Amniotic epithelial cell (primary cell): ENCODE measurements around the gene DDX56.

Experiments used
- DNase-seq: peaks from one replicate; pipeline ENCODE4 v3.0.0-alpha.2; 2010; ENCODE audit warnings: low read depth

The DDX56 gene

DNA sequence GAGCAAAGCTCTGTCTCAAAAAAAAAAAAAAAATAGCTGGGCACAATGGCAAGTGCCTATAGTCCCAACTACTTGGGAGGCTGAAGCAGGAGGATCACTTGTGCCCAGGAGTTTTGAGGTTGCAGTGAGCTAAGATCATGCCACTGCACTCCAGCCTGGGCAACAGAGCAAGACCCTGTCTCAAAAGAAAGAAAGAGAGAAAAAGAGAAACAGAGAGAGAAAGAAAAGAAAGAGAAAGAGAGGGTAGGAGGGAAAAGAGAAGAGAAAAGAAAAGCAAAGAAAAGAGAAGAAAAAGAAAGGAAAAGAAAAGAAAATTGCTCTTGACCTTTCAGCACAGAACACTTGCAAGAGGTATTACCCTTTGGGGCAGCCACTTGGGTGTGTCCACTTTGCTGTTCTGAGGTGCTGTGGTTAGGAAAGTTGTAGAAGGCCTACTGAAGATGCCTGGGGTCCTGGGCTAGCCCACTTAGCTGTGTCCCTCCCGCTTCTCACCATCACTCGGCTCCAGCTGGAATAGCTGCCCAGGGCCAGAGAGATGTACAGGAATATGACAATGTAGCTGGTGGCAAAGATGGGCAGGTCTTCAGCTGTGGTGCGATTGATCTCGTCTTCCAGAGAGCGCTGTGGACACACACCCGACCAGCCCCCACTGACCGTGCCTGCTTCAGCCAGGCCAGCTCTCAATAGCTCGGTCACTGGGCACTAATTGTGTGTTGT, 38.2 kb downstream of the DDX56 start:
- no peak for DNase-seq

DNA sequence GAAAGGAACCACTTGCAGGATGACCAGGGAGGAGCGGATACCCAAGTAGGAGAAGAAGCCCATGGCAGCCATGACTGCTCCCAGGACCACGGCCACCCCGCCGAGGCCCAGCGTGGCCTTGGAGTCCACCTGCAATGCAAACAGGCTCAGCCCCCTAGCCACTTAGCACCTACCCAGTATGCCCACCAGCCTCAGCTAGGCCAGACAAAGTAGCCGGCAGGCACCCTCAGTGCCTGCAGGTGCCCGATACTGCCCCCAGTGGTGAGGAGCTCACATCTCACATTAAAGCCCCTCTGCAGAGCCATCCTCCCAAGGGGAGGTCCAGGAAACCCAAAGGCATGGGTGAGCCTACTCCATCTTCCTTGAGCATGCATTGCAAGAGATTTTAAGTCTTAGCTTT, 39.2 kb downstream of the DDX56 start:
- peak; percentile 23 for DNase-seq

- DNase-seq = no peak
Observed at GRCh38 chr7:44534087-44534486, 39.6 kb downstream of the DDX56 start.

- DNase-seq = no peak
Observed at GRCh38 chr7:44533301-44534055, 40.2 kb downstream of the DDX56 start.

- no peak for DNase-seq
Observed at GRCh38 chr7:44531421-44532380, 42.0 kb downstream of the DDX56 start.

DNA sequence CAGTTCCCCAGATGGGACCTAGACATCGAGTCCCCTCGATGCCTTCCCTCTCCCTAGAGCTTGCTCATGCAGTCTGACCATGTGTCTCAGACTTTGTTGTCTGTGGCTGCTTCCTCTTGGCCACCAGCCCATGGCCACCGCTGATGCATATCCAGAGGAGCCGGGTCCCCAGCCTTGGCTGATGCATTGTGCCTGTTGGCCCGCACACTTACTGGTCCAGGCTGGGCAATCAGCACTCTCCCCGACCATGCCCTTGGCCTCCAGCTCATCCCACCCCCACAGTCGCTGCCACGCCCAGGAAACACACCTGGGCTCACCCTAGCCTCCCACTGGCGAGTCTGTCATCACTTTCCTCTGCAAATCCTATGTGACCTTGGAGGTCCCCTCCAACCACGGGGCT, 42.7 kb downstream of the DDX56 start:
- DNase-seq = no peak

DNA sequence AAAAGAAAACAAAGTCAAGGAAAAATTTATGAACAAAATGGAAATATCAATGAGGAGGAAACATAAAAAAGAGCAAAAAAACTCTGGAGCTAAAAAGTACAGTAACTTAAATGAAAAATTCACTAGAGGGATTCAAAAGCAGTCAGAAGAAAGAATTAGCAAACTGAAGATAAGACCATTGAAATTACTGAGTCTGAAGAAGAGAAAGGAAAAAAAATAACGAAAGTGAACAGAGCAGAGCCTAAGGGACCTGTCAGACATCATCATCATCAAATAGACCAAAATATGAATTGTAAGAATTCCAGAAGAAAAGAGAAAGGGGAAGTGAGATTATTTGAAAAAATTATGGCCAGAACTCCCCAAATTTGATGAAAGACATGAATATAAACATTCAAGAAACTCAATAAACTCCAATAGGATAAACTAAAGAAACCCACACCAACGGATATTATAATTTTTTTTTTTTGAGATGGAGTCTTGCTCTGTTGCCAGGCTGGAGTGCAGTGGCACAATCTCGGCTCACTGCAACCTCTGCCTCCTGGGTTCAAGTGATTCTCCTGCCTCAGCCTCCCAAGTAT, 48.8 kb downstream of the DDX56 start:
- no peak for DNase-seq

- no peak for DNase-seq
Observed at GRCh38 chr7:44522315-44522714, 51.4 kb downstream of the DDX56 start.

DNA sequence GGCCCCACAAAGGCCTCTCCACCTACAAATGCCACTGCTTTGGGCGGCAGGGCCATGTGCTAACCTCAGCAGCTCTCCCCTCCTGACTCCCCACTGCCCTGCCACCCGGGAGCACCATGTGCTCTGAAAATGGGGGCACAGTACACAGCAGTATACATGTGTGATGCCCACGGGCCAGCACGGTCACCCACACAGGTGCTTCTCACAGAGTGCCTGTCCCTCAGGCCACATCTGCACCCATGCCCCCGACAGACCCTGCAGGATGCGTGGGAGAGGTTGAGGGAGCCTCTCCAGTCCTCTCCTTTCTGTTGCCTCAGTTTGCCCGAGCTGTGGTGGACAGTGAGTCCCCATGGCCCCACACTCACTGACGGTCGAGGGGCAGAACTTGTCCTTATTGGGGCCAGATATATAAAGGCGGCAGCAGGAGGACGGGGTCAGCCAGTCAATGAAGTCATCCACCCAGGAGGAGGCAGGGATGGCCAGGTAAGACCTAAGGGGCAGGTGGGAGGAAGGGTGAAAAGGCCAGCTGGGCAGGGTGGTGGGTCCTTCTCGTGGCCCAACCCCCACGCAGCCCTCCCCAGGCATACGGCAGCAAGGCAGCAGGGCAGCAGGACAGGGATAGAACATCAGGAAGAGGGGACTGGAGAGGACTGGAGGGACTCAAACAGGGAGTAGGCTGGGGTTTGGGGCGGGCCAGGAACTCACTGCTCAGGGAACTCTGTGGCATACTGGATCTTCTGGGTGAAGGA, 52.2 kb downstream of the DDX56 start:
- DNase-seq = no peak

GRCh38 chr7:44520574-44520973, 53.1 kb downstream of the DDX56 start:
- DNase-seq = no peak

DNA sequence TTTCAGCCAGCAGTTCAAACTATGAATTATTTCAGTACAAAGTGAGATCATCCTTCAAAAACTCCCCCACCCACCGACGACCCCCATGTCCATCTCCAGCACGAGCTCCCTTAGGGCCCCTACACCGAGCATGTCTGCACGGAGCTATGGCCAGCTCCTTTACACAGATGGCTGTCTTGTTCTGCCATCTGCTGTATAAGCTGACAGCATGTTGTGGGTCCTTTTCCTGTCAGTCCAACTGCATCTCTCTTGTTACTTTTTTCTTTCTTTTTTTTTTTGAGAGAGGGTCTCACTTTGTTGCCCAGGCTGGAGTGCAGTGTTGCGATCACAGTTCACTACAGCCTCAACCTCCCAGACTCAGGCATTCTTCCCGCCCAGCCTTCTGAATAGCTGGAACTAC, 54.2 kb downstream of the DDX56 start:
- no peak for DNase-seq

DNA sequence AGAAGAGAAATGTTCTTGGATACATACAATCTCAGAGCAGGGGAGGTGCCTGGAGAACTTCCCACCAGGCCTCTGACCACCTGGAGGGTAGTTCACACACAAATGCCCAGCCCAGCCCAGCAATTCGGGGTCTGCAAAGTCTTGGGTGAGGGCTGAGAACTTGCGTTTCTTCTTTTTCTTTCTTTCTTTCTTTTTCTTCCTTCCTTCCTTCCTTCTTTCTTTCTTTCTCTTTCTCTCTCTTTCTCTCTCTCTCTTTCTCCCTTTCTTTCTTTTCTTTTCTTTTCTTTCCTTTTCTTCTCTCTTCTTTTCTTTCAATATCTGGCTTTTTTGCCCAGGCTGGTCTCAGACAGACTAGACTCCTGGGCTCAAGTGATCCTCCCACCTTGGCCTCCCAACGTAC, 54.9 kb downstream of the DDX56 start:
- DNase-seq = no peak

DNA sequence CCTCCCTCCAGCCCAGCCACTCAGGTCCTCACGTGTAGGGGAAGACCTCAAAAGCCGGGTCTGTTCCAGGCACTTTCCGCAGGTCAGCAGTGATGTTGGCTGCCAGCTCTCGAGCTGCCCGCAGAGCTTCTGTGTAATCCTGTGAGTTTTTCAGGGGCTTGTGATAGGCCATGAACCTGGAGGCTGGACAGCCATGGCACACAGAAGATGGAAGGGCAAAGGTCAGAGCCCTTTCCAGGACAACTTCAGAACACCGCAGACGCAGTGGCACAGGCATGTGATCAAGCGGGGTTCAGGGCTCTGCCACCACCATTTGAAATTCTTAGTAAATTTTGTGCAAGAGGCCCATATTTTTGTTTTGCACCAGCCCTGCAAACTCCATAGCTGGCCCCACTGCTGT, 56.5 kb downstream of the DDX56 start:
- DNase-seq = no peak
